Sigmoid colon (tissue), 4 donors: Measurements from ENCODE around the gene RPP25L.

Source experiments
- CTCF ChIP-seq, 4 experiments: fragments of 450-650 bp in 3 of 4; fragments of 200-600 bp in 1 of 4; IDR thresholded peaks; one replicate each; pipeline ENCODE4 v1.5.1; 2016 to 2019; ENCODE audit warnings: antibody characterized with exemption in 4 of 4, mild to moderate bottlenecking in 3 of 4, moderate library complexity in 2 of 4
- EP300 ChIP-seq, 4 donors: sonication (generic); formaldehyde crosslinking; IDR thresholded peaks; one replicate each; pipeline ENCODE4 v1.6.1; 2017; ENCODE audit warnings: antibody characterized with exemption in 4 of 4
- POLR2A ChIP-seq, 2 donors: fragments of 450-650 bp; IDR thresholded peaks; one replicate each; pipeline ENCODE4 v1.6.1; 2016; ENCODE audit warnings: antibody characterized with exemption in 2 of 2, mild to moderate bottlenecking in 2 of 2, moderate library complexity in 2 of 2
- POLR2AphosphoS5 ChIP-seq, 4 donors: sonication (generic); formaldehyde crosslinking; IDR thresholded peaks; one replicate each; pipeline ENCODE4 v1.6.1; 2017; ENCODE audit warnings: antibody characterized with exemption in 4 of 4

GRCh38 chr9:34647084-34647403 lies 35.1 kb upstream of the RPP25L start:
- TF ChIP-seq CTCF (IDR thresholded peaks at IDR 0.05) (no peak), POLR2A (IDR thresholded peaks at IDR 0.05) (no peak), EP300 (IDR thresholded peaks at IDR 0.05) (no peak), POLR2AphosphoS5 (IDR thresholded peaks at IDR 0.05) (no peak)
